Uterus (tissue), 4 donors: ENCODE data around the gene WBP1L. TPM values are rescaled to one million over a fixed set of nuclear protein-coding genes. Genes with fewer than 3 reads are reported as not detected.
"Not testable (repeated sequence)": the region's sequence is repeated elsewhere in the genome, so short reads cannot be mapped to it uniquely, and the experiment has no call there.

Experiments used
- DNase-seq, 2 donors: peaks; one replicate each; pipeline ENCODE4 v3.0.0-alpha.2; 2019 to 2020
- H3K27ac ChIP-seq, 2 donors: fragments of 200-600 bp; sonication (generic); 1 replicate in 1 of 2; 2 replicates in 1 of 2; pipeline ENCODE4 v1.5.1; 2016 to 2018
- H3K27me3 ChIP-seq, 2 donors: fragments of 200-600 bp; sonication (generic); one replicate each; pipeline ENCODE4 v1.5.1; 2018 to 2019; ENCODE audit warnings: control low read depth in 1 of 2
- H3K36me3 ChIP-seq, 2 donors: fragments of 200-600 bp; sonication (generic); one replicate each; pipeline ENCODE4 v1.5.1; 2019; ENCODE audit warnings: control low read depth in 1 of 2
- H3K4me1 ChIP-seq, 2 donors: fragments of 200-600 bp; sonication (generic); one replicate each; pipeline ENCODE4 v1.5.1; 2018 to 2019; ENCODE audit warnings: control low read depth in 1 of 2
- H3K4me3 ChIP-seq, 2 donors: fragments of 200-600 bp; sonication (generic); 1 replicate in 1 of 2; 2 replicates in 1 of 2; pipeline ENCODE4 v1.5.1; 2018 to 2019; ENCODE audit warnings: mild to moderate bottlenecking in 1 of 2
- H3K9me3 ChIP-seq, 2 donors: fragments of 200-600 bp; sonication (generic); one replicate each; pipeline ENCODE4 v1.5.1; 2019; ENCODE audit warnings: control low read depth in 1 of 2
- POLR2A ChIP-seq, 2 donors: fragments of 450-650 bp; IDR thresholded peaks; one replicate each; pipeline ENCODE4 v1.6.1; 2016; ENCODE audit warnings: antibody characterized with exemption in 2 of 2, mild to moderate bottlenecking in 1 of 2, moderate library complexity in 1 of 2
- intact Hi-C: fragments of 100-400 bp; cut with DNase I; formaldehyde crosslinking; loops from one replicate; pipeline ENCODE4 v1.15.1; 2023; ENCODE audit warnings: low total_unique reads
- total RNA-seq, 4 donors: library from RNA; depleted of rRNA in 3 of 4; stranded (reverse); fragments of >200 nt in 3 of 4; gene quantifications; one replicate each; pipeline versions ENCODE4 v1.1.0 to v1.2.4, GENCODE V29; 2014 to 2023
- TF ChIP-seq, protein P1 (sequence below), 4 experiments: fragments of 200-600 bp in 2 of 4; fragments of 450-650 bp in 2 of 4; sonication (generic) in 2 of 4; IDR thresholded peaks; one replicate each; pipeline ENCODE4 v1.5.1; 2016 to 2019; ENCODE audit warnings: antibody characterized with exemption in 4 of 4, mild to moderate bottlenecking in 2 of 4, moderate library complexity in 1 of 4
- donor health status: DM: yes; HTN: yes; CAD: no.

The WBP1L gene
- total RNA-seq, 4 donors from 2014 or later, result 27.4 to 79.2 (median 55.3) TPM

- intact Hi-C loops, result no loop called here
- Histone ChIP-seq H3K36me3 (no peaks in the 10 kb centered on the region), H3K27ac (no peak overlapping the region), H3K27me3 (no peaks in the 10 kb centered on the region), H3K9me3 (no peaks in the 10 kb centered on the region), H3K4me1 (no peaks in the 10 kb centered on the region), H3K4me3 (no peak overlapping the region)
- DNase-seq, result no peak
- TF ChIP-seq, protein P1, sequence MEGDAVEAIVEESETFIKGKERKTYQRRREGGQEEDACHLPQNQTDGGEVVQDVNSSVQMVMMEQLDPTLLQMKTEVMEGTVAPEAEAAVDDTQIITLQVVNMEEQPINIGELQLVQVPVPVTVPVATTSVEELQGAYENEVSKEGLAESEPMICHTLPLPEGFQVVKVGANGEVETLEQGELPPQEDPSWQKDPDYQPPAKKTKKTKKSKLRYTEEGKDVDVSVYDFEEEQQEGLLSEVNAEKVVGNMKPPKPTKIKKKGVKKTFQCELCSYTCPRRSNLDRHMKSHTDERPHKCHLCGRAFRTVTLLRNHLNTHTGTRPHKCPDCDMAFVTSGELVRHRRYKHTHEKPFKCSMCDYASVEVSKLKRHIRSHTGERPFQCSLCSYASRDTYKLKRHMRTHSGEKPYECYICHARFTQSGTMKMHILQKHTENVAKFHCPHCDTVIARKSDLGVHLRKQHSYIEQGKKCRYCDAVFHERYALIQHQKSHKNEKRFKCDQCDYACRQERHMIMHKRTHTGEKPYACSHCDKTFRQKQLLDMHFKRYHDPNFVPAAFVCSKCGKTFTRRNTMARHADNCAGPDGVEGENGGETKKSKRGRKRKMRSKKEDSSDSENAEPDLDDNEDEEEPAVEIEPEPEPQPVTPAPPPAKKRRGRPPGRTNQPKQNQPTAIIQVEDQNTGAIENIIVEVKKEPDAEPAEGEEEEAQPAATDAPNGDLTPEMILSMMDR (IDR thresholded peaks at IDR 0.05), result no peak
- TF ChIP-seq POLR2A (IDR thresholded peaks at IDR 0.05), result no peak
Observed at GRCh38 chr10:102841827-102842345, 98.1 kb downstream of the WBP1L start.

DNA sequence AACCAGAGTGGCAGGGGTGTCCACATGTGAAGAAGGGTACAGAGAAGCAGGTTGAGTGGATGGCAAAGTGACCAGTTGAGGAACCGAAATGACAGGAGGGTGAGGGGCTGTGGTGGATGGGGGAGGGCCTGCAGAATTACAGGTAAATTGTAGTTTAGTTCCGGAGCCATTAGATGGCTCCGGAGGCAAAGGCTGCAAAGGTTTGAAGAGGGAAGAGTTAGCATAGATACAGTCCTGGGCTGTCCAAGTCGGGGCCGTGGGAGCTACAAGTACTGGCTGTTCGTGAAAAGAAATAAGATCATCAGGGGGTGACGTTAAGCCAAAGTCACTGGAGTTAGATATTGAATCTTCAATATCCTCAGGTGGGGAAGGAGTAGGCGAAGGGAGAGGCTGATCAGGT lies 99.4 kb downstream of the WBP1L start:
- intact Hi-C loops, H3K27ac ChIP-seq: not testable (repeated sequence)

GRCh38 chr10:102844190-102844776 lies 100.5 kb downstream of the WBP1L start:
- DNase-seq, intact Hi-C loops, H3K27me3 ChIP-seq, H3K4me1 ChIP-seq, H3K36me3 ChIP-seq, H3K4me3 ChIP-seq, H3K27ac ChIP-seq, H3K9me3 ChIP-seq: not testable (repeated sequence)

More for the DNA sequence above, 99.4 kb downstream of the WBP1L start:
- DNase-seq, H3K9me3 ChIP-seq, H3K27me3 ChIP-seq, H3K36me3 ChIP-seq, H3K4me1 ChIP-seq, H3K4me3 ChIP-seq: not testable (repeated sequence)

DNA sequence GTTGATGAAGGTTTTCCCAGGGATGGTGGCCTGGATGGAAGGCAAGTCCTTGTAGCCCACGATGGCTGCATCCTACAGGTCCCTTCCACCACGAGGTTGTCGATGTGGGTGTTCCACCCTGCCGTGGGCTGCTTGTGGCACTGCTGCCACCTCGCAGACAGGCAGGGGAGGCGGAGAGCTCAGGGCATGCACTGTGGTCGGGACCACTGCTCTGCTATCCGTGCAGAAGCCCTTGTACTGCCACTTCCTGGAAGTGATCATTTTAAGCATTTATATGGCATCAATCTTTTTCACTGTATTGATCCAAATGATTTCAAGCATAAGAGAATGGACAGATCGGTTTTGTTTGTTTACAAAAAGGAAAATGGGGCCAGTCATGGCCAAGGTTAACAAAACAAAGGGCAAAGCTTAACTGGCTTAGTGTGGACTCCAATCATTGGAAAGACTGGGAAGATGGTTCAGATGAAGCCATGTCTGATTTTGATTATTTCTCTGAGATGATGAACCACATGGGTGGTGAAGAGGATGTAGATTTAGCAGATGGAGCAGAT lies 101.7 kb downstream of the WBP1L start:
- no peak overlapping the region for H3K4me3 ChIP-seq
- TF ChIP-seq POLR2A (IDR thresholded peaks at IDR 0.05), result no peak
- TF ChIP-seq, protein P1 (IDR thresholded peaks at IDR 0.05), result no peak
- H3K27ac ChIP-seq, result no peak overlapping the region
- no peaks in the 10 kb centered on the region for H3K9me3 ChIP-seq
- H3K4me1 ChIP-seq, result no peaks in the 10 kb centered on the region
- no peaks in the 10 kb centered on the region for H3K27me3 ChIP-seq
- DNase-seq, result no peak
- no peaks in the 10 kb centered on the region for H3K36me3 ChIP-seq
- intact Hi-C loops, result no loop called here

DNA sequence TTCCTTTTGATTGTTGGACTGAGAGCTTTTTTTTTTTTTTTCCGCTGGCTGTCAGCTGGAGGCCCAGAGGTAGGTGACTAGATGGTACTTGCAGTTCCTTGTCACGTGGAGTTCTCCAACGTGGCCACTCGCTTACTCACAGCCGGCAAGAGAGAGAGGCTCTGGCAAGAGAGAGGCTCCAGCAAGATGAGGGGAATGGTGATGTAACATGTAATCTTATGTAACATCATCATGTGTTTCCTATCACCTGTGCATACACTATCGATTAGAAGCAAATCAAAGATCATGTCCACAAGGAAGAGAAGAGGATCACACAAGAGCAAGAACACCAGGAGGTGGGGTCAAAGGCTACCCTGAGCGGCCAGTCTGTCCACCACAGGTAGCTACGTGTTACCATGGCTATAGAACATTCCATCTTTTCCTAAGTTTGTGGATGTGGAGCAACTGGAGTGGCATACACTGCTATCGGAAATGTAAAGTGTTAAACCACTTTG lies 106.3 kb downstream of the WBP1L start:
- no peak overlapping the region for H3K27ac ChIP-seq
- intact Hi-C loops, result no loop called here
- no peak for TF ChIP-seq POLR2A (IDR thresholded peaks at IDR 0.05)

DNA sequence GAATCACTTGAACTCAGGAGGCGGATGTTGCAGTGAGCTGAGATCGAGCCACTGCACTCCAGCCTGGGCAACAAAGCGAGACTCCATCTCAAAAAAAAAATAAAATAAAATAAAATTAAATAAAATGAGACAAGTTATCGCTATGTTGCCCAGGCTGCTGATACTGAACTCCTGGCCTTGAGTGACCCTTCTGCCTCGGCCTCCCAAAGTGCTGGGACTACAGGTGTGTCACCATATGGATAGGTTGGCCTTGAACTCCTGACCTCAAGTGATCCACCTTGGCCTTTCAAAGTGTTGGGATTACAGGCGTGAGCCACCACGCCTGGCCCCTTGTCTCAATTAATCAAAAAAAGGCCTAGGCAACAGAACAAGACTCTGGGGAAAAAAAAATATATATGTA lies 109.5 kb downstream of the WBP1L start:
- H3K9me3 ChIP-seq, intact Hi-C loops, H3K27ac ChIP-seq, H3K4me1 ChIP-seq, H3K4me3 ChIP-seq, H3K27me3 ChIP-seq, DNase-seq, H3K36me3 ChIP-seq: not testable (repeated sequence)

More for the DNA sequence above, 106.3 kb downstream of the WBP1L start:
- Histone ChIP-seq H3K4me1 (no peaks in the 10 kb centered on the region), H3K36me3 (no peaks in the 10 kb centered on the region), H3K27me3 (no peaks in the 10 kb centered on the region), H3K4me3 (no peak overlapping the region), H3K9me3 (no peaks in the 10 kb centered on the region)
- no peak for DNase-seq

DNA sequence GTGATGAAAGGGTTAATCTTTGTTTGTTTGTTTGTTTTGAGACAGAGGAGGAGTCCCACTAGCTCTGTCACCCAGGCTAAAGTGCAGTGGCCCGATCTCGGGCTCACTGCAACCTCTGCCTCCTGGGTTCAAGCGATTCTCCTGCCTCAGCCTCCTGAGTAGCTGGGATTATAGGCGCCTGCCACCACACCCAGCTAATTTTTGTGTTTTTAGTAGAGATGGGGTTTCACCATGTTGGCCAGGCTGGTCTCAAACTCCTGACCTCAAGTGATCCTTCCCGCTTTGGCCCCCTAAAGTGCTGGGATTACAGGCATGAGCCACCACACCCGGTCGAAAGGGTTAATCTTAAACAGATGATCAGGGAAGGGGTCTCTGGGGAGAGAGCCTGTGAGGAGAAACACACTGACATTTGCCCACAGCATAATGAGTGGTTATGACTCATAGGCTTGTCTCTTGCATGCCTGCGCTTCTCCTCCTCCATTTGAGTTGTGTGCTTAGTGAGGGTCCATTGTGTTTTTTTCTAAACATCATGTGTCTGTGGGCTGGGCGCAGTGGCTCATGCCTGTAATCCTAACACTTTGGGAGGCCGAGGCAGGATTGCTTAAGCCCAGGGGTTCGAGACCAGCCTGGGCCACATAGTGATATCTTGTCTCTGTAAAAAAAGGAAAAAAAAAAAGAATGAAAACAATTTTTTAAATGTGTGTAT lies 112.1 kb downstream of the WBP1L start:
- H3K4me3 ChIP-seq, H3K9me3 ChIP-seq, H3K27me3 ChIP-seq, H3K4me1 ChIP-seq, H3K27ac ChIP-seq, intact Hi-C loops, DNase-seq, H3K36me3 ChIP-seq: not testable (repeated sequence)
